HCT116 (cell line): ENCODE results near the gene HS6ST1. TPM values are rescaled to one million over a fixed set of nuclear protein-coding genes. Genes with fewer than 3 reads are reported as not detected.

Experiments
- ATAC-seq: fragments of 200-7000 bp; cut with Tn5 transposase; 2 replicates; pipeline ENCODE4 v1.9.1; 2020; ENCODE audit warnings: mild to moderate bottlenecking, moderate library complexity
- BruUV-seq: library from RNA; stranded (reverse); fragments of 400-500 nt; replicated peaks from 2 replicates; lab custom pipeline; 2021; lab: Mats Ljungman, UMichigan
- CTCF ChIA-PET: fragments of 300-600 bp; sonication (Branson Sonifier 250); formaldehyde crosslinking; loops from one replicate; lab custom pipeline; 2021; ENCODE audit warnings: antibody characterized with exemption; lab: Charles Lee
- POLR2A ChIA-PET: fragments of 300-600, 350-600 bp; sonication (Branson Sonifier 250); formaldehyde crosslinking; loops from one replicate; lab custom pipeline; 2021; ENCODE audit warnings: antibody characterized with exemption; lab: Charles Lee
- RAD21 ChIA-PET, 2 experiments: fragments of 300-600 bp; sonication (Branson Sonifier 250); formaldehyde crosslinking; loops; one replicate each; lab custom pipeline; 2023; ENCODE audit warnings: low total read pairs in 2 of 2; ENCODE audit not compliant: uncharacterized antibody in 2 of 2, unreplicated experiment in 2 of 2, low non-redundant PET in 1 of 2; lab: Charles Lee
- DNase-seq: peaks from one replicate; pipeline ENCODE4 v3.0.0-alpha.2; 2010; ENCODE audit warnings: low read depth, low spot score
- H2AFZ ChIP-seq: fragments of 200-600 bp; shearing (Covaris generic), sonication (generic); 2 replicates; pipeline ENCODE4 v1.6.1; 2017; ENCODE audit warnings: low read depth, mixed run types, mixed read lengths, antibody characterized with exemption, low read length; ENCODE audit not compliant: poor library complexity, severe bottlenecking
- H3K27ac ChIP-seq: 2 replicates; pipeline ENCODE4 v1.5.1; 2012; ENCODE audit warnings: low read depth, low read length
- H3K27me3 ChIP-seq: fragments of 200-600 bp; sonication (generic); 2 replicates; pipeline ENCODE4 v1.6.1; 2016; ENCODE audit warnings: mixed run types, low read length, mixed read lengths; ENCODE audit not compliant: insufficient read depth
- H3K36me3 ChIP-seq, 2 experiments: fragments of 200-500 bp in 1 of 2; fragments of 200-600 bp in 1 of 2; sonication (Bioruptor generic) in 1 of 2; sonication (generic) in 1 of 2; 2 replicates each; pipeline versions ENCODE4 v1.5.1 to v1.6.1; 2014 to 2016; ENCODE audit warnings: low read length in 2 of 2, inconsistent platforms in 1 of 2, mixed read lengths in 1 of 2, mixed run types in 1 of 2; ENCODE audit not compliant: insufficient read depth in 2 of 2, control insufficient read depth in 1 of 2
- H3K4me1 ChIP-seq, 2 experiments: fragments of 200-600 bp in 1 of 2; sonication (generic) in 1 of 2; 2 replicates each; pipeline versions ENCODE4 v1.5.1 to v1.6.1; 2012 to 2017; ENCODE audit warnings: low read length in 2 of 2, inconsistent platforms in 1 of 2, mild to moderate bottlenecking in 1 of 2, mixed read lengths in 1 of 2, mixed run types in 1 of 2, moderate library complexity in 1 of 2; ENCODE audit not compliant: insufficient read depth in 2 of 2, control insufficient read depth in 1 of 2
- H3K4me2 ChIP-seq: fragments of 200-600 bp; sonication (generic); 2 replicates; pipeline ENCODE4 v1.6.1; 2017; ENCODE audit warnings: mixed run types, low read length, mixed read lengths
- H3K4me3 ChIP-seq, 2 experiments: fragments of 200-600 bp in 1 of 2; sonication (generic) in 1 of 2; replicated peaks in 1 of 2; 2 replicates each; pipeline ENCODE4 v1.5.1; 2011 to 2016; ENCODE audit warnings: low read length in 2 of 2, control low read depth in 1 of 2, low read depth in 1 of 2, mild to moderate bottlenecking in 1 of 2, mixed read lengths in 1 of 2, mixed run types in 1 of 2
- H3K79me2 ChIP-seq: fragments of 200-600 bp; sonication (generic); 2 replicates; pipeline ENCODE4 v1.6.1; 2017; ENCODE audit warnings: mild to moderate bottlenecking, mixed run types, low read length, moderate library complexity, mixed read lengths; ENCODE audit not compliant: insufficient read depth
- H3K9ac ChIP-seq: fragments of 200-600 bp; sonication (generic); 2 replicates; pipeline ENCODE4 v1.6.1; 2016; ENCODE audit warnings: low read length, mixed read lengths
- H3K9me2 ChIP-seq: fragments of 200-600 bp; sonication (generic), shearing (Covaris generic); 2 replicates; pipeline ENCODE4 v1.6.1; 2017; ENCODE audit warnings: mixed run types, mild to moderate bottlenecking, moderate library complexity; ENCODE audit not compliant: insufficient read depth
- H3K9me3 ChIP-seq, 2 experiments: fragments of 200-500 bp in 1 of 2; fragments of 200-600 bp in 1 of 2; sonication (Bioruptor generic) in 1 of 2; sonication (generic) in 1 of 2; 2 replicates each; pipeline ENCODE4 v1.6.1; 2014 to 2017; ENCODE audit warnings: low read length in 2 of 2, mixed read lengths in 2 of 2, inconsistent platforms in 1 of 2, low read depth in 1 of 2, mild to moderate bottlenecking in 1 of 2, mixed run types in 1 of 2, moderate library complexity in 1 of 2; ENCODE audit not compliant: control insufficient read depth in 1 of 2, insufficient read depth in 1 of 2
- H4K20me1 ChIP-seq: fragments of 200-600 bp; sonication (generic), shearing (Covaris generic); 2 replicates; pipeline ENCODE4 v1.6.1; 2017; ENCODE audit warnings: mixed run types, mild to moderate bottlenecking, moderate library complexity; ENCODE audit not compliant: insufficient read depth
- ATF3 ChIP-seq: IDR thresholded peaks from 2 replicates; pipeline ENCODE4 v1.6.1; 2012
- CBX3 ChIP-seq: IDR thresholded peaks from 2 replicates; pipeline ENCODE4 v1.6.1; 2012; ENCODE audit warnings: low read depth
- CEBPB ChIP-seq: IDR thresholded peaks from 2 replicates; pipeline ENCODE4 v1.6.1; 2012; ENCODE audit warnings: low read depth
- CTCF ChIP-seq, 3 experiments: fragments of 200-600 bp in 1 of 3; sonication (generic) in 1 of 3; IDR thresholded peaks in 2 of 3; conservative IDR thresholded peaks in 1 of 3; 2 replicates each; pipeline ENCODE4 v1.5.1; 2012 to 2017; ENCODE audit warnings: low read depth in 2 of 3, low read length in 2 of 3, antibody characterized with exemption in 1 of 3, borderline replicate concordance in 1 of 3, control low read depth in 1 of 3, mild to moderate bottlenecking in 1 of 3, mixed read lengths in 1 of 3, mixed run types in 1 of 3, moderate library complexity in 1 of 3; ENCODE audit not compliant: insufficient read depth in 1 of 3
- EGR1 ChIP-seq: IDR thresholded peaks from 2 replicates; pipeline ENCODE4 v1.6.1; 2012; ENCODE audit warnings: low read depth
- EZH2 ChIP-seq: fragments of 200-600 bp; sonication (generic); IDR thresholded peaks from 2 replicates; pipeline ENCODE4 v1.6.1; 2017; ENCODE audit warnings: antibody characterized with exemption, mixed run types
- EZH2phosphoT487 ChIP-seq: fragments of 200-600 bp; IDR thresholded peaks from 2 replicates; pipeline ENCODE4 v1.6.1; 2018; ENCODE audit warnings: antibody characterized with exemption, borderline replicate concordance
- FOSL1 ChIP-seq: IDR thresholded peaks from 2 replicates; pipeline ENCODE4 v1.6.1; 2012; ENCODE audit warnings: low read depth
- JUND ChIP-seq: IDR thresholded peaks from 2 replicates; pipeline ENCODE4 v1.6.1; 2012
- POLR2AphosphoS5 ChIP-seq: IDR thresholded peaks from 2 replicates; pipeline ENCODE4 v1.6.1; 2011; ENCODE audit warnings: mild to moderate bottlenecking, low read depth, low read length, moderate library complexity
- SP1 ChIP-seq: IDR thresholded peaks from 2 replicates; pipeline ENCODE4 v1.6.1; 2012; ENCODE audit warnings: low read depth
- SRF ChIP-seq: IDR thresholded peaks from 2 replicates; pipeline ENCODE4 v1.6.1; 2012; ENCODE audit warnings: low read depth
- TCF7L2 ChIP-seq: IDR thresholded peaks from 2 replicates; pipeline ENCODE4 v1.7.0; 2011; ENCODE audit warnings: borderline replicate concordance, inconsistent platforms; ENCODE audit not compliant: insufficient read depth, insufficient read length; ENCODE audit errors: extremely low read depth
- ZBTB33 ChIP-seq: IDR thresholded peaks from 2 replicates; pipeline ENCODE4 v1.6.1; 2011; ENCODE audit warnings: mild to moderate bottlenecking, low read length, moderate library complexity; ENCODE audit not compliant: insufficient replicate concordance; ENCODE audit errors: extremely low read depth
- intact Hi-C: fragments of 100-400 bp; cut with micrococcal nuclease; formaldehyde crosslinking; loops from 2 replicates; pipeline ENCODE4 v1.10.0; 2022
- total RNA-seq: library from RNA; stranded (reverse); gene quantifications from one replicate; pipeline ENCODE4 v1.2.1, GENCODE V29; 2021; ENCODE audit not compliant: unreplicated experiment

The HS6ST1 gene
- total RNA-seq, 1 experiment from 2014 or later, result 35.0 TPM

GRCh38 chr2:128342550-128342949 is 23.9 kb upstream of the HS6ST1 start:
- Histone ChIP-seq H3K27me3 (no peaks in the 10 kb centered on the region), H3K36me3 (no peaks in the 10 kb centered on the region), H3K4me3 (no peak overlapping the region), H2AFZ (no peak overlapping the region), H4K20me1 (no peaks in the 10 kb centered on the region), H3K9ac (no peak overlapping the region), H3K79me2 (no peaks in the 10 kb centered on the region), H3K9me2 (no peaks in the 10 kb centered on the region), H3K9me3 (peaks cover 0 to 3% of the 10 kb centered on the region in 2 experiments; a peak in 1 of 4 replicates), H3K4me2 (no peak overlapping the region), H3K4me1 (no peaks in the 10 kb centered on the region), H3K27ac (no peak overlapping the region)
- no peak for DNase-seq
- no peak for ATAC-seq
- TF ChIP-seq EGR1 (no peak), SRF (no peak)
- intact Hi-C loops, result no loop called here
- POLR2A ChIA-PET, result no interaction called here
- RAD21 ChIA-PET, result no interaction called here
- BruUV-seq, result no TSS peak
- CTCF ChIA-PET, result no interaction called here

GRCh38 chr2:128341621-128342020 is 23.0 kb upstream of the HS6ST1 start:
- Histone ChIP-seq H3K27me3 (no peaks in the 10 kb centered on the region), H3K9ac (no peak overlapping the region), H3K36me3 (no peaks in the 10 kb centered on the region), H2AFZ (no peak overlapping the region), H3K4me2 (no peak overlapping the region), H3K4me3 (no peak overlapping the region), H3K27ac (no peak overlapping the region), H3K9me3 (peaks cover 0 to 3% of the 10 kb centered on the region in 2 experiments; a peak in 1 of 4 replicates), H3K9me2 (no peaks in the 10 kb centered on the region), H3K4me1 (no peaks in the 10 kb centered on the region), H4K20me1 (no peaks in the 10 kb centered on the region), H3K79me2 (no peaks in the 10 kb centered on the region)
- POLR2A ChIA-PET, result no interaction called here
- RAD21 ChIA-PET, result no interaction called here
- CTCF ChIA-PET, result no interaction called here
- ATAC-seq (no peak), DNase-seq (no peak)
- no peak for TF ChIP-seq ATF3
- no peak for TF ChIP-seq EGR1
- no peak for TF ChIP-seq JUND
- no peak for TF ChIP-seq SP1
- no peak for TF ChIP-seq EZH2
- TF ChIP-seq CBX3, result no peak
- no peak for TF ChIP-seq ZBTB33
- no peak for TF ChIP-seq SRF
- no peak for TF ChIP-seq FOSL1
- no peak for TF ChIP-seq EZH2phosphoT487
- no peak for TF ChIP-seq CTCF (IDR thresholded peaks at IDR 0.05 in 2 of 3, conservative IDR thresholded peaks at IDR 0.05 in 1 of 3; ENCODE audit: borderline replicate concordance in 1 of 3, insufficient read depth in 1 of 3, low read depth in 2 of 3, low read length in 2 of 3)
- TF ChIP-seq POLR2AphosphoS5, result no peak
- TF ChIP-seq TCF7L2, result no peak
- TF ChIP-seq CEBPB, result no peak
- no TSS peak for BruUV-seq
- intact Hi-C loops, result no loop called here
